Measurements from ENCODE around the gene KAZN. TPM values are rescaled to one million over a fixed set of nuclear protein-coding genes. Genes with fewer than 3 reads are reported as not detected.

KAZN gene
- total and polyA plus RNA-seq, 9 donors, result 10.1 to 56.4 (median 27.9) TPM

- intact Hi-C loops (cut with DNase I), result no loop called here
These were observed 210.3 kb downstream of the KAZN start for GRCh38 chr1:14808768-14809167.

GRCh38 chr1:14809191-14809981, 210.9 kb downstream of the KAZN start:
- no peaks in the 10 kb centered on the region for H3K4me1 ChIP-seq (ENCODE audit: insufficient read depth)
- DNase-seq, result no peak
- intact Hi-C loops (cut with DNase I), result no loop called here
- WGBS, 3 donors, result 90 to 92% (median 92%) methylated on average over 9 of the region's 9 CpGs
- no peaks in the 10 kb centered on the region for H3K36me3 ChIP-seq
- no peaks in the 10 kb centered on the region for H3K27me3 ChIP-seq
- no peak overlapping the region for H3K4me3 ChIP-seq
- H3K9me3 ChIP-seq, result peaks cover 0 to 6% of the 10 kb centered on the region in 2 donors
- no peak overlapping the region for H3K27ac ChIP-seq
- TF ChIP-seq POLR2A (IDR thresholded peaks at IDR 0.05) (no peak), EP300 (IDR thresholded peaks at IDR 0.05) (no peak)
- TF ChIP-seq, protein P1, sequence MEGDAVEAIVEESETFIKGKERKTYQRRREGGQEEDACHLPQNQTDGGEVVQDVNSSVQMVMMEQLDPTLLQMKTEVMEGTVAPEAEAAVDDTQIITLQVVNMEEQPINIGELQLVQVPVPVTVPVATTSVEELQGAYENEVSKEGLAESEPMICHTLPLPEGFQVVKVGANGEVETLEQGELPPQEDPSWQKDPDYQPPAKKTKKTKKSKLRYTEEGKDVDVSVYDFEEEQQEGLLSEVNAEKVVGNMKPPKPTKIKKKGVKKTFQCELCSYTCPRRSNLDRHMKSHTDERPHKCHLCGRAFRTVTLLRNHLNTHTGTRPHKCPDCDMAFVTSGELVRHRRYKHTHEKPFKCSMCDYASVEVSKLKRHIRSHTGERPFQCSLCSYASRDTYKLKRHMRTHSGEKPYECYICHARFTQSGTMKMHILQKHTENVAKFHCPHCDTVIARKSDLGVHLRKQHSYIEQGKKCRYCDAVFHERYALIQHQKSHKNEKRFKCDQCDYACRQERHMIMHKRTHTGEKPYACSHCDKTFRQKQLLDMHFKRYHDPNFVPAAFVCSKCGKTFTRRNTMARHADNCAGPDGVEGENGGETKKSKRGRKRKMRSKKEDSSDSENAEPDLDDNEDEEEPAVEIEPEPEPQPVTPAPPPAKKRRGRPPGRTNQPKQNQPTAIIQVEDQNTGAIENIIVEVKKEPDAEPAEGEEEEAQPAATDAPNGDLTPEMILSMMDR (IDR thresholded peaks at IDR 0.05), result no peak

More at GRCh38 chr1:14808768-14809167, 210.3 kb downstream of the KAZN start:
- 67 to 93% (median 75%) methylated on average over 2 of the region's 2 CpGs for WGBS, 3 donors
- Histone ChIP-seq H3K4me1 (ENCODE audit: insufficient read depth) (no peaks in the 10 kb centered on the region), H3K36me3 (no peaks in the 10 kb centered on the region), H3K4me3 (no peak overlapping the region), H3K27ac (no peak overlapping the region), H3K9me3 (peaks cover 0 to 6% of the 10 kb centered on the region in 2 donors), H3K27me3 (no peaks in the 10 kb centered on the region)
- TF ChIP-seq, protein P1 (IDR thresholded peaks at IDR 0.05), result no peak
- TF ChIP-seq POLR2A (IDR thresholded peaks at IDR 0.05), result no peak
- no peak for DNase-seq

DNA sequence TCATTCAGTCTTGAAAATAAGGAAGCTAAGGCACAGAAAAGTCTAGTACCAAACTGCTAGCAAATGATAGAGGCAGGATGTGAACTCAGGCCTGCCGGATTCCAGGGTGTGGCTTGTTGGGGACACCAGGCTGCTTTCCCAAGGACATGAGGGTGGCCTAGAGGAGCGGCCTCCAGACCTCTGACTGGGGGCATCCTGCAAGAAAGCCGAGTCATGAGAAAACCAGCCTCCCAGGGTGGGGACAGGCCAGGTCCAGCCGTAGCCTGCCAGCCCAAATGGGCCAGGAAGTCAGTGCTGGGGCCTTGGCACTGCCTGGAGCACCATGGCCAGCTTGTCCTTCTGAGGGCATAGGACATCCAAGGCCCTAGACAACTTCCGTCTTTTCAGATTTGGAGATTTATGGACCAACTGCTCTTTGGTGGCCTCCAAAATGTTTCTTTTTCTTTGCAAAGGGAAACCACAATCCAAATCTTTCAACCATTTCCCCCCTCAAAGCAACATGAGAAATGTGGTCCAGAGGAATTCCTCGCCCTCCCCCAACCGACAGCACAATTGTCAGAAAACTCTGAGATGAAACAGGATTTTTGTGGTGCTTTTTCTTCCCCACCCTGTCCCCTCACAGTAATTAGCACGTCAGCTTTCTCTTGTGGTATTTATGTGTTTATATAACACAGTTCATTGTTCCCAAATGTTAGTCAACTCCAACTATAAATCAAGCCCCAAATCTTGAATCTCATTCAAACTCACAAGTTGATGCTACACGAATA, 212.3 kb downstream of the KAZN start:
- intact Hi-C loops (cut with DNase I), result no loop called here
- no peaks in the 10 kb centered on the region for H3K4me1 ChIP-seq (ENCODE audit: insufficient read depth)
- no peaks in the 10 kb centered on the region for H3K36me3 ChIP-seq
- no peak overlapping the region for H3K27ac ChIP-seq
- WGBS, 3 donors, result 40 to 59% (median 50%) methylated on average over 9 of the region's 9 CpGs
- no peaks in the 10 kb centered on the region for H3K27me3 ChIP-seq
- no peak for TF ChIP-seq POLR2A (IDR thresholded peaks at IDR 0.05)
- TF ChIP-seq EP300 (IDR thresholded peaks at IDR 0.05), result no peak
- TF ChIP-seq, protein P1 (IDR thresholded peaks at IDR 0.05), result no peak
- peaks cover 0 to 6% of the 10 kb centered on the region in 2 donors for H3K9me3 ChIP-seq
- no peak overlapping the region for H3K4me3 ChIP-seq
- no peak for DNase-seq

GRCh38 chr1:14811573-14811972, 213.1 kb downstream of the KAZN start:
- Histone ChIP-seq H3K27me3 (no peaks in the 10 kb centered on the region), H3K4me1 (ENCODE audit: insufficient read depth) (no peaks in the 10 kb centered on the region), H3K9me3 (peaks cover 0 to 4% of the 10 kb centered on the region in 2 donors), H3K27ac (no peak overlapping the region), H3K4me3 (no peak overlapping the region), H3K36me3 (no peaks in the 10 kb centered on the region)
- 38 to 41% (median 38%) methylated on average over 3 of the region's 3 CpGs for WGBS, 3 donors
- intact Hi-C loops (cut with DNase I), result no loop called here
- no peak for TF ChIP-seq POLR2A (IDR thresholded peaks at IDR 0.05)
- TF ChIP-seq EP300 (IDR thresholded peaks at IDR 0.05), result no peak
- TF ChIP-seq, protein P1 (IDR thresholded peaks at IDR 0.05), result no peak
- DNase-seq, result no peak
